Ramos (cell line): ENCODE results near the gene EPHB1.

ENCODE experiments used
- in situ Hi-C: fragments of 300-500 bp; cut with MboI; formaldehyde crosslinking; loops from one replicate; pipeline ENCODE4 v1.14.3; 2022; ENCODE audit warnings: low sequenced_read_pairs; ENCODE audit not compliant: unreplicated experiment

EPHB1 gene

DNA sequence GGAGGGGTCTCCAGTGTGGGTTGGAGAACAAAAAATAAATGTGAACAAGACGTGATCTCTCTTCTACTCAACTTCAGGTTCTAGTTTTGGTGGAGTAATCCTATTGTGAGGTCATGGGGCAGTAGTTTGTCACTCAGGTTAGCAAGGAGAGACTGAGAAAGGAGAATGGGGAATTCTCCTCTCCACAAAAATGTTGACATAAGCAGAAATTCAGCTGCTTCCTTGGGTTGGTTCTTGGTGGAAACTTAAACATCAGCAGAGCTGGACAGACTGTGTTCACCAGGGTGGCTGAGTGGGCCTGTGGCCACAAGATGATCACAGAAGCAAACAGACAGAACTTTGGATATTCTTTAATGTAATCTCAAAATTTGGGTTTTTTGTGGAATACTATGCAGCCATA, 78.7 kb downstream of the EPHB1 start:
- in situ Hi-C loops = no loop called here

DNA sequence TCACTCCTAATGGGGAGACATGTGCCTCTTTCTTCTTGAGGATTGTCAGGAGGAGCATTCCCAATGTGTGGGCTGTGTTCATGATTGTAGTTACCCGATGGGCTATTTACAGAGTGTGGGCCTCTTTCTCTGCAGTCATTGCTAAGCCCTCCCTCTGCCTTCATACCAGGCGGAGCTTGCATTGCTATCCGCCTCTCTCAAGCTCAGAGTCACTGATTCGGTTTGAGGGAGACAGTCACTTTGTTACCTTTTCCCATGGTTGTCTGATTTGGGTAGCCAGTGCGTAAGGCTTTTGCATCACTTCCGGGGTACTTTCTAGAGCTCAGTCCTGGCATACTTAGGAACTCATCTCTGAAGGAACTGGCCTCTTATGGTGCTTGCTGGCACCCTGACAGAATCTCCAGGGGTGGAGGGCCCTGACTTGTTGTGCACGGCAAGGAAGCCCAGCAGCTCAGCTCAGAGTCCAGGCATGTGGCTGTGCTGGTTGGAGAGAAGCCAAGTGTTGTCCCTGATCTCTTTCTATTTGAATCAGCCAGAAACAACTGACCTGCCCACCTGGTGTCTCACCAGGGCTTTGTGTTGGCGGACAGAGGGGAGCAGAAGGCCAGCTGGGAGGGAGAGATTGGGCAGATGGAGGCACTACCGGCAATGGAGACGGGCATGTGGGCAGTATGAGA, 79.8 kb downstream of the EPHB1 start:
- in situ Hi-C loops = no loop called here

DNA sequence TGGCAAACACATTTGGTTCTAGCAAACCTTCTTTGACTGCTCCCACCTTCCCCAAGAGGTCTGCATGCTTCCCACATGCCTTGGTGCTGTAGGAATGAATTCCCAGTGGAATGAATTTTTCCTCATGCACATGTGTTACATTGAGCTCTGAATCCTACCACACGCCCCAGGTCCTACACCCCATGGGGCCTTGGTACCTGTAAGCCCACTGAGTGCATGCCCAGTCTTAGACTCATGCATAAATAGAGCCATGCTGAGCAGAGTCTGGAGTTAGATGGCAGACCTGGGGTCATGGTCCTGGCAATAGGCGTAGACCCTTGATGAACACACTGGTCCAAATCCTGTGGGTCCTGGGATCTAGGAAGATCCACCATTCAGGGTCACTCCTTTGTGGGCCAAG, 81.8 kb downstream of the EPHB1 start:
- in situ Hi-C loops = no loop called here

DNA sequence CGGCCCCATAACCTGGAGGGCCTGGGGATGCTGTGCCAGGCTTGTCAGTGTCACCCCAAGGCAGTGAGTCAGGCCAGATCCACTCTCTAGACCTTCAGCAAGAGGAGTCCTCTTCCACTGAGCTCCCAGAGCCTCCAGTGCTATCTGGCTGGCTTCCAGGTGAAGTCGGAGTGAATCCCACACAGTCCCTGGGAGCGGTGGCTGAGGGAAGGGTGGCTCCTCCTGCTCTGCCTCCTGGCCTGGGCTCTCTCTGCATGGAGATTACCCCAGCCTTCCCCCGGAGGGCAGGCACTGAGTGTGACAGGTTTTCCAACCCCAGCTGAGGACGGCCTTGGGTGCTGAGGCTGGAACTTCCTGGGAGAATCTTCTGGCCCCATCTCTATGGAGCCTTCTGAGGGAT, 82.7 kb downstream of the EPHB1 start:
- in situ Hi-C loops = no loop called here

DNA sequence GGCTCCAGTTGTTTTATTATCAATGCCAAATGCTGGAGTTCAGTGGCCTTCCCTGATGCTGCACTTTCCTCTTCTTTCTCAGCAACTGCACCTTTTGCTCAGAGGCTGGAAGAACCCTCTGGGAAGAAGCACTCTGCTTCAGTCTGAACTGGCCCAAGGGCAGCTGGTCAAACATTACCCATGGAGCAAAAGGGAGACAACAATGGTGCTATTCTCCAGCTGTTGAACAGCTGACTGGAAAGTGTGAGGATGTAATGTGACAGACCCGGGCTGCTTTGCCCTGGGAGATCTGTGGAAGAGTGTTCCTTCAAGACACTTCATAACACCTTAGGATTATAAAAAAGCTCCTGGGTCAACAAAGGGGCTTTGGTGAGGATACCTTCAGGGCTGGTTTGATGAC, 84.9 kb downstream of the EPHB1 start:
- in situ Hi-C loops = no loop called here

DNA sequence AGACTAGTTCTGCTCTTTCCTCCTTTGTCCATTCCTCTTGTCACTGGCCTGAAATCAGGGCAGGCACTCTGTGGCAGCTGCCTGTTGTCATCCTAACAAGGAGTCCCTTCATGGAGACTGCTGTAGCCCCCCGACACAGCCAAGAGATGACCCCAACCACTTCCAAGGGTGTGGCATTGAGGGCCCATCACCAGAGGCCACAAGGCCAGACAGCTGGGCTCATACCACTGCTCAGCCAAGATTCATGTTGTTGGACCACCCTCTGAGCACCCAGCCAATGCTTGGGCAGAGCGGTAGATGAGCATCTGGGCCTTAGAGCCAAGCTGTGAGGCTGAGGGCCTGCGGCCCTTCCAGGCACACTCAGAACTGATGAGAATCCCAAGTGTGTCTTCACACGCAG, 85.4 kb downstream of the EPHB1 start:
- in situ Hi-C loops = no loop called here

DNA sequence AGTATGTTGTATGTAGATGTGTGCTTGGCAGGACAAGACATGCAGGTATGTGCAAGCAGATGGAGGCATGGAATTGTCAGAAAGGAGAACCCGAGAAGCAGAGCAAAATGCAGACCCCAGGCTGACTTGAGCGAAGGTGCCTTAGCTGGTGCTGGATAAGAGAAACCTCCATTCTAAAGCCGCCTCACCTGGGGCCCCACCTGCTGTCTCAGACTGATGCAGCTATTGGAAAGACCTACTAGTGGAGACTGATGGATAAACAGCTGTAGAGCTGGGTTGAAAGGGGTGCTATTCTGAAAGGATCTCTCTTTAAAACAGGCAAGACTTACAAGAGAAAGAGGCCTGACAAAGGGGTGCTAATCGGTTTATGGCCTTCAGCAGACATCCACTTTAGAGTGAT, 86.2 kb downstream of the EPHB1 start:
- in situ Hi-C loops = no loop called here

DNA sequence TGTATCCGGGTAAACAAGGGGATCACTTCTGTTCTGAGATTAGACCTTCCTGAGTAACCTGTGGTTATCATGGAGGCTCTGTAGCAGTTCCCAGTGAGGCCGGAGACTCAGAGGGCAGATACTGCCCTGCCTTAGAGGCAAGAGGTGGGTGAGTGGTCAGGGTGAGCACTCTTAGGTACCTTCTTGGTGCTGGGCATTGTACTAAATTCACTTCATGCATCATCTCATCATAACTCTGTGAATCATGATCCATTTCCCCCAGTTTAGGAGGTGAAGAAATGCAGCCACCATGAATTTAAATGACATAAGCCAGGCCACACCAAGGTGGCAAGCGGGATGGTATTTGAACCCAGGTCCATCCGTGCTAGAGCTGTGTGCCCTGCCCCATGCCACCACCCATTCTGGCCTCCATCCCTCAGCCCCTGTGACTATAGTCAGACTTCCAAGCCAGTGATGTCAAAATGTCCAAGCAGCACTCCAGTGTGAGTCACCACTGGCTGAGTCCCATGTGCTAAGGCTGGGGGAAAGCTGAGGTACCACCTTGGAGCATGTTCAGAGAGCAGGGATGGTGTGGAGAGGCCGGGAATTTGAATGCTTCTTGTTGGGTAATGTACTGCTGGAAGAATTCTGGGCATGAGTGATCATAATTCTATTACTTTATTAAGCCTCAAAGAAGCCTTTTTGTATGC, 88.8 kb downstream of the EPHB1 start:
- in situ Hi-C loops = no loop called here

DNA sequence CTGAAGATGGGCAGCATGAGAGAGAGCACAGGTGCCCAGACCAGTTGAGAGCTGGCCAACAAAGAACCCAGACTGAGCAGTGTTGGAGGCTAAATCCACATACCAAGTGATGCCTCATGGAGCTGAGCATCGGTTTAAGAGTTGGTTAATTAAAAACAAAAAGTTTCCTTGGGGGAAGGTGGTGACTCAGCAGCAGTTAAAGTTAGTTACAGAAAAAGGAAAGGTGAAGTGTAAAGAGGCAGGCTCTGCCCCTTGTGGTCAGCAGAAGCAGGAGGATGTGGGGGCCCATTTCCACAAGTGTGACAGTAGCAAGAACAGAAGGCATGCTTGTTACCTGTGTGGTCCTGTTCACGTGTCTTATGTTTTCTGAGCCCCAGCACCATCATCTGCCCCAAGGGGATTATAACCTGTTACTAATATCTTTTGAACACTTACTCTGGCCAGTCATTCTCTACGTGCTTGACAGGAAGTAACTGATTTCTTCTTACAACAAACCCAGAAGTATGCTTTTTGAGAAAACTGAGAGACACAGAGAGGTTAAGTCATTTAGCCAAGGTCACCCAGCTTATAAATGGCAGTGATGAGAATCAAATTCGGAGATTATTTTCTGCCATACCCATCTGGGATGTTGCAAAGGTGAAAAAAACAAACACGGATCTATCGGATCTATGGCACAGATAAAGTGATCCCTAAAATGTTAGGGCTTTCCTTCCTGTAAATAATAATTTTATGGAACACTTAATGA, 91.0 kb downstream of the EPHB1 start:
- in situ Hi-C loops = no loop called here

DNA sequence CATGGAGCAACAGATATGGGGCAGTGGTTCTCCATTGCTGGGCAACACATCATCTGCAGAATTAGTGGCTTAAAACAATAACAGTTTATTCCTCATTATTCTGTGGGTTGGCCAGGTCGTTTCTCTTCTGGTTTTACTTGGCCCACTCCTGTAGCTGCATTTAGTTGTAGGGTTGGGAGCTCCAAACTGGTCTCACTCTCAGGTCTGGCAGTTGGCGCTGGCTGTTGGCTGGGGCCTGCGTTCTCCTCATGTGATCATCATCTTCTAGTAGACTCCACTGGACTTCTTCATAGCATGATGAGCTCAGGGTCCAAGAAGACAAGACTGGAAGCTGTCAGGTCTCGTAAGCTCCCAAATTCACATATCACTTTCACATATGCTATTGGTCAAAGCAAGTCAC, 91.9 kb downstream of the EPHB1 start:
- in situ Hi-C loops = no loop called here

DNA sequence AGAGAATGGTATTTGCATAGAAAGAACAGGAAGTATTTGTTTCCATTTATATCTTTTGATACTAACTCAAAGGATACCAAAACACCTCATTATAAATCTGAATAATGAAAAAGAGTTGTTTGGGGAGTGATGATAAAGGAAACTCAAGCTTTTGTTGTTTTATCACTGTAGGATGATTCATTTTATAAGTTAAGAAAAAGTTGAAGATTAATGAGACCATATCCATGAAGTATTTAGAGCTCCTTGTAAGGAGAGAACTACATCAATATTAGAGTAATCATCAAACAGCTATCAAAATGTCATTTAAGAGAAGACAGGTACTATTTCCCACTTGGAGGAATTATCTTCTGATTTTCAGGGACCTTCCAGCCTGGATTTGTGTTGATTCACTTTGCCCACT, 92.5 kb downstream of the EPHB1 start:
- in situ Hi-C loops = no loop called here

DNA sequence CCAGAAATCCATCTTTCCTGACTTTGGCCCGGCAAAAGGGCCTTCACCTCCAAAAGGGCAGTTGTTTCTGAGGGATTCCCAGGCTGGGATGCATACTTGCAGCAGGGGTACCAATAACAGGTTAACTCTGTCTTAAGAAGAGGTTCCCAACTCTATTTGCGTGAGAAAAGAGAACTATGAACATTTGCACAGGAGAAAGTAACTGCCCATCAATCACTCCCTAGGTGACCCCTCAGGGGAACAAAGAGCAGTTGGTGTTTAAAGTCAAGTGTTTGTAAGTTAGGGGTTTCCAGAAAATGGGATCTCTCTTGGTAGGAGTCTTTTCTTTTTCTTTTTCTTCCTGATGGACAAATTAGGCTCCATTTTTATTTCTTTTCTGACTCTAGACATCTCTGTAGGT, 97.3 kb downstream of the EPHB1 start:
- in situ Hi-C loops = no loop called here

DNA sequence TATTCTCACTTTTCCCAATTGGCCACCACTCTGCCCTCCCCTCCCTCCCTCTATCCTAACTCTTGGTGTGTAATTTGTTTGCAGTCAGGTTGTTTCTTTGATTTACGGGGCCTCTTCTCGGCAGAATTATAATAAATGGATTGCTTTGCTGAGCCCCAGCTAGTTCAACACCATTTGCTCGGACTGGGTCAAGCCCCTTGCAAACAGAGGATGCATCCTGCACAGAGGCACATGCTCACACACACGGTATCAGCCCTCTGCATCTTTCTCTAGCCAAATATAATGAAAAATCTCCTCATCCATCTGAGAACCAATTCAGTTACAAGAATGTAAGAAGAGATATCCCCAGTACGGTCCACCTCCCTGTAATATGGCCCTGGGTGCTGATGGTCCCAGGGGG, 97.7 kb downstream of the EPHB1 start:
- in situ Hi-C loops = no loop called here

DNA sequence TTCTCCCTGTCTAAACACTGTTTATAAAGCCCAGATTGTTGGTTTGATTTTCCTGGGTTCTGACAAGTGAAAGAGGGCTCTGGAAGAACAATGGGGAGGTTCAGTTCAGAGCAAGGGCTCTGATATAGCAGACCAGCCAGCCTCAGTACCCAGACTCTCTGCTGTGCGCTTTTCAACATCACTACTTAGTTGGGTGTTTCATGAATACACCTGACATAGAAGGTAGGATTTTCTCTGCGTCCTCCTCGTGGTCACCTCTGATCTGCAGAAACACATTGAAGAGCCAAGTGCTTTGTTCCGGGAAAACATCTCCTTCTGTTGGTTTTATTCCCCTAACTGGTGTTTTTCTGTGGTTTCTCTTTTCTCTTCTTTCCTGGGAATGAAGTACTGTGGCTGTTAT, 99.5 kb downstream of the EPHB1 start:
- in situ Hi-C loops = no loop called here

DNA sequence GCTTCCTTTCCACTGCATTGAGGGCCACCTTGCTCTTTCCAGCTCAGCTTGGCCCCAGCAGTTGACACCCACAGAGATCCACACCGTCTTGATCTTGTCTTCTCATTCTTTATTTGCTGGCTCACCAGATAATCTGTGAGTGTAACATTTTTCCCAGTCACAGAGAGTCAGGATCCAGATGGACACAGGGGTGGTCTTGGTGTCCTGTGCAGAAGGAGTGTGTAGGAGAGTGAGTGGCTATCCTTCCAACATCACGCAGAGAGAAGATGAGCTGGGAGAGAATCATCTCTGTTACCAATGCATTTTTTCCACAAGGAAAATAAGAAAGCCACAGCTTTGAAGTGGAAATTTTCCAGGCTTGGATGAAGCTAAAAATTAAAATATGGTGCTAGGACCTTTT, 100.1 kb downstream of the EPHB1 start:
- in situ Hi-C loops = no loop called here

DNA sequence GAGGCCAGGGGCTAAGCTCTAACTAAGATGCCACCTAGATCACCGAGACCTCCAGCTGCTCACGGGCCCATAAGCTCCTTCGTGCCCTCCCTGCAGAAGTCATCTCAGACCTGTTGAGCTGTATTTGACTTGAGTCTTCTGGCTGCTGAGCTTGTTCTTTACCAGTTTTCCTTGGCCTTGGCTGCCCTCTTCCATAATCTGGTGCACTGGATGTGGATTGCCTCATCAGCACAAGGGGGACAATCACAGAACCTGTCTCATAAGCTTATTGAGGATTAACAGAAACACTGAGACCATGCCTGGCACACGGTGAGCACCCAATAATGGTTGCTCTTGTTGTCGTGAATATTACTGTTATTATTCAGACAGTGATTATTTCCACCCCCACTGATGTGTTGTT, 101.1 kb downstream of the EPHB1 start:
- in situ Hi-C loops = no loop called here

DNA sequence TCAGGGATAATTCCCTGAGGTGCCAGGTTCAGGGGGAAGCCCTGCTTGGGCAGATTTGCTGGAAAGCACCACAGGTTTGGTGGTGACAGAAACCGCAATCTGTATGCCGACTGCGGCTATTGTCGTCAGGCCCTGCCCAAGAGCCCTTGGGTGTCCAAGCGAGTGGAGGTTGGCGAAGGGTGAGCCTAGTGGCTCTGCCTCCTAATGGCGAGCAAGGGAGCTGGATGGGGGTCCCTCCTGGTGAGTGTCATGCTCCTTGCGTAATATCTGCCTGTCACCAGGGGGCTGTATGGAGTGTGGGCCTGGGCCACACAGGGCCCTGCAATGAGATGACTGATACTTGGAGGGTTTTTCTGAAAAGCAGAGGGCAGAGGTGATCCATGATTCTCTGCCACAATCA, 101.6 kb downstream of the EPHB1 start:
- in situ Hi-C loops = no loop called here

DNA sequence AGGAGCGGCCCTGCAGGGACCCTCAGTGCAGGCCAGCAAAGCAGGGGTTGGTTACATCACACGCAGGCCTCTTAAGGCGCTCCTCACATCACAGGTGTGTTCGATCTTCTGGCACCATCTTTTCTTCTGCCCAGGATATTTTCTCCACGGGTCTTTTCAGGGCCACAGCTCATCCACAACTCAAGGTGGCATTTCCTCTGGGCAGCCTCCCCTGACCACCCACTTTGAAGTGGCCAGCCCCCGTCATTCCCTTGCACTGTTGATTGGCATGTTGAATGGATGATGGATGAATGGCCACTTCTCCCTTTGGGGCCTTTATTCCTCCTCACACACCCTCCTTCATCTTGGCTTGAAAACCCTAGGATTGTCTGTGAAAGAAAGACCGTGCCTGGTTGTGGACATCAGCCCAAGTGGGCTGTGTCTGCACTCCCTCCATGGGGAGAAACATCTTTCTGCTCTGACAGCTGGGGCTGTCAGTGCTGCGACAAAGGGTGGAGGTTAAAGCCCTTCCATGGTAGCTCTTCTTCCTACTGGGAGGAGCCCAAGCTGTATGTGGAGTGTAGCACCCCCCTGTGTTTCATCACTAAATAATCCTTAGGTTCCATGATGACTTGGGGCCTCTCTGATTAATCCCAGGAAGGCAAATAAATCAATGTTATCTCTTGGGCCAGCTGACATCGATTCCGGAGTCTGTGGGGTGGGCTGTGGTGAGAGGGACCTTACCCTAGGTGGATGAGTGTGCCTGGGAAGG, 102.5 kb downstream of the EPHB1 start:
- in situ Hi-C loops = no loop called here

DNA sequence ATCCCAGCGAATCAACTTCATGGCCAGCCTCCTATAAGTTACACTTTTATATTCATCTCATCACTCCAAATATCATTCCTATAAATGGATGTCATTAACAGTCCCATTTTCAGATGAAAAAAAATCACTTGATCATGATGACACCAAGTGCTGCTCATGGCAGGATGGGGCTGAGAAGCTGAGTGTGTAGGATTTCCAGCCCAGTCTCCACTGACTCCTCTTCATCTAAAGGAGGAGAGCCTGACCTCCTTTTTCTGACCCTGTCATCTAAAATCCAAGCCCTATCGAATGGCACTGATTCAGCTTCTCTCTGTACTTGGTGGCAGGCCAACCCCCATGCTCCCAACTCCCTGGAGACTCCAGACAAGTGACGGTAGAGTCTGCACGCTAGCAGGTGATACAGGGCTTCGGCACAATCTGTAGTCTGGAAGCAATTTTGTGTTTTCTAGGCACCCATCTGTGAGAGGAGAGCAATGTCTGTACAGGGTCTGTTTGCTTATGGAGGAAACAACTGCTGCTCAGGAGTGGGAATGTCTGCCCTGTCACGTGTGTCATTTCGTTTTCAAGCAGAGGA, 103.2 kb downstream of the EPHB1 start:
- in situ Hi-C loops = no loop called here

DNA sequence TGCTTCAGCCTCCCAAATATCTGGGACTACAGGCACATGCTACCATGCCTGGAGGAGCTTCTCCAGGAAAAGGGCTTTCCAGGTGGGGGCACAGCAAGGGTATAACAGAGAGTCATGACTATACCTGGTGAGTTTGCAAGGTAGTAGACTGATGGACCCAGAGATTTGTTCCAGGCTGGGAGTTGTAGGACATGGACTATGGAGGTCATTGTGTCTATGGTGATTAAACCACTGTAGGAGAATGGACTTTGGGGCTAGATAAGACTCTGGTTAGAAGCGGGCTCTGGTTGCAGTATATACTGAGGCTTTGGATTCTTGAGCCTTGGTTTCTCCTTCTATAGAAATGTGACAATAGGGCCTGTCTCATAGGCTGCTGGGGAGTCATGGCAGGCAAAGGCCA, 104.7 kb downstream of the EPHB1 start:
- in situ Hi-C loops = no loop called here

DNA sequence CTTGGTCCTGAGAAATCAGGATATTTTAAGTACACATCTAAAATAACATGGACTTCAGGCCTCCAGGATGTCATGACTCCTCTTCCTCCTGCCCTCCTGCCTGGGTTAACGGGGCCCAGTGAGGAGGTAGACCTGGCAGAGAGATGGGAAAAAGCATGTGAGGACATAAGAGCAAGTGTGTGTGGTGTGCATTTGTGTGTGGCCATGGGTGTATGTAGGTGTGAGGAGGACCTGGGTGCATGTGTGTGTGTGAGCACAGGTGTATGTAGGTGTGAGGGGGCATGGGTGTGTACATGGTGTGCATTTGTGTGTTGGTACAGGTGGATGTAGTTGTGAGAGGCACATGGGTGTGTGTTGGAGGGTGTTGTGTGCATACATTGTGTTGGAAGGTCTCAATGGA, 105.4 kb downstream of the EPHB1 start:
- in situ Hi-C loops = no loop called here
